GM18505 (cell line): ENCODE data around the gene PRDM11.

Source experiments
- ATAC-seq: cut with Tn5 transposase; IDR thresholded peaks from one replicate; pipeline ENCODE4 v1.9.1; 2021; ENCODE audit not compliant: unreplicated experiment
- POLR2A ChIP-seq: IDR thresholded peaks from 4 replicates; pipeline ENCODE4 v1.6.1; 2011; ENCODE audit warnings: borderline replicate concordance; ENCODE audit not compliant: insufficient read depth, insufficient read length; ENCODE audit errors: extremely low read depth

The PRDM11 gene

DNA sequence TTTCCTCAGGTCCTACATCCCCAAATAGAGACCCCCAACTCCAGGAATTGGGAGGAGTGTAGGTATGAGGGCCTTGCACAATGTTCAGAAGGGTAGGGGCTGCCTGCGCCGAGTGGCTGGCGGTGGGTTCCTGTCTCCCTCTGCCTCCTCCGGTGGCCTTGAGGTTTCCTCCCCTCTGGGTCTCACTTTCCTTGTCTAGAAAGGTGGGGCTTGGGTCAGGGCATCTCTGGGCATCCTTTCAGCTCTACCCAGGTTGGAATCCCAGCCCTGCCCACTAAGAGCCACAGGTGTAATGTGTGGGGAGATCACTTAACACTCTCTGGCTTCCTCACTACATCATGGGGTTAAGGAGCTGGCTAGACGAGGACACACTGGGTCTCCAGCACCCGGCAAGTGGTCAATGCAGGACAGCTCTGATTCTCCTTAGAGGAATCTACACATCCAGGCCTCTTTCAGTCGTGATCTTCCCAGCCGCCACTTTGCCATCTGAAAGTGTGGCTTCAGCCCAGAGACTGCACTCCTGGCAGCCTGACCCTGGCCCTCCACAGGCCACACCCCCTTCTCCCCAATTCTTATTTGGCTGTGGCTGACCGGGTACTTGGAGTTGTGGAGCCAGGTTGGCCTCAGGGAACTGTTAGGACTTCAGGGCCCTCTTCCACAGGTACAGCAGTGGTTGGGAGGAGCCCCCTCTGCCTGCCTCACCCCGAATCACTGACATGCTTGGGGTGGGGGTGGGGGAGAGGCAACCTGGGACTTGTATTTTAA lies 22.1 kb downstream of the PRDM11 start:
- ATAC-seq = no peak
- TF ChIP-seq POLR2A = no peak

- no peak for ATAC-seq
- TF ChIP-seq POLR2A = no peak
Measured at GRCh38 chr11:45169310-45170072, 23.1 kb downstream of the PRDM11 start.

DNA sequence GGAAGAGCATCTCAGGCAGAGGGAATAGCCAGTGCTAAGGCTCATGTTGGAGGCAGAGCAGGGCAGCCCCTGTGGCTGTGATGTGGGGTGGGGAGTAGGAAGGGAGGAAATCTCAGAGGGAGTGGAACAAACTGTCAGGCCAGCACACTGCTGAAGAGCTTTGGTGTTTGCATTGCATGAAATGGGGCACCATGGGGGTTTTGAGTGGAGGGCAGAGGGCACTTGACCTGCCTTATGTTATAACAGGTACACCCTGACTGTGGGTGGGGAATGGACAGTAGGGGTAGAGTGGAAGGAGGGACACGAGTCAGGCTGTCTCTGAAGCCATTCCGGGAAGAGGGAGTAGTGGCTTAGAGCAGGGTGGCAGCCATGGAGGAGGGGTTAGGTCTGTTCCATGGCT lies 24.0 kb downstream of the PRDM11 start:
- no peak for ATAC-seq
- no peak for TF ChIP-seq POLR2A

DNA sequence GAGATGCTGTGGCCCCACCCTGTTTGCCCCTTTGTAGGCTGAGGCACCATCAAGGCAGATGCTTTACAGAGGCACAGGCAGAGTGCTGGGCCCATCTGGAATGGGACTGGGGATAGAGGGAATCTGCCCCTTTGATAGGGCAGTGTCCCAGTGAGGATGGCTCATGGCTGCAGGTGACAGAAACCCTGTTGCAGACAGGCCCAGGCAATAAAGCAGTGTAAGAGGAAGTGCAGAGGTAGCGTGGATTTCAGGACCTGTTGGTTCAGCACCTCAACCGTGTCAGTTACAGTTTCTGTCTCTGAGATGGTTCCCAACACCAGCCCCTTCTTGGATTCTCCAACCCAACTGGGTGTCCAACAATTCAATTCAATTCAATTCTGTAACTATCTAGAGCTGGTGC lies 25.1 kb downstream of the PRDM11 start:
- no peak for ATAC-seq
- TF ChIP-seq POLR2A = no peak

DNA sequence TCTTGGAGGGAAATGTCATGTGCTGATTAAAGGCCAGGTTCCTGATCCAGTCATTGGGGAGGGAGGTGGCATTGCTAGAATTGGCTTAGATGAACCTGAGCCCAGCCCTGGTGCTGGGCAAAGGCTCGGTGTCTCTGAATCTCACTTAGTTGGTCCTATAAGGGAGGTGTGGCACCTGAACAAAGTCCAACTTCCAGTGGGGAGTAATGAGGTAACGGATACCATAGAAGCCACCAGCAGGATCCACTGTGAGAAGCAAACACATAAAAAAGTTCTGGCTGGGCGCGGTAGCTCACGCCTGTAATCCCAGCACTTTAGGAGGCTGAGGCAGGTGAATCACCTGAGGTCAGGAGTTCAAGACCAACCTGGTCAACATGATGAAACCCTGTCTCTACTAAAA lies 26.6 kb downstream of the PRDM11 start:
- no peak for TF ChIP-seq POLR2A
- ATAC-seq = no peak

DNA sequence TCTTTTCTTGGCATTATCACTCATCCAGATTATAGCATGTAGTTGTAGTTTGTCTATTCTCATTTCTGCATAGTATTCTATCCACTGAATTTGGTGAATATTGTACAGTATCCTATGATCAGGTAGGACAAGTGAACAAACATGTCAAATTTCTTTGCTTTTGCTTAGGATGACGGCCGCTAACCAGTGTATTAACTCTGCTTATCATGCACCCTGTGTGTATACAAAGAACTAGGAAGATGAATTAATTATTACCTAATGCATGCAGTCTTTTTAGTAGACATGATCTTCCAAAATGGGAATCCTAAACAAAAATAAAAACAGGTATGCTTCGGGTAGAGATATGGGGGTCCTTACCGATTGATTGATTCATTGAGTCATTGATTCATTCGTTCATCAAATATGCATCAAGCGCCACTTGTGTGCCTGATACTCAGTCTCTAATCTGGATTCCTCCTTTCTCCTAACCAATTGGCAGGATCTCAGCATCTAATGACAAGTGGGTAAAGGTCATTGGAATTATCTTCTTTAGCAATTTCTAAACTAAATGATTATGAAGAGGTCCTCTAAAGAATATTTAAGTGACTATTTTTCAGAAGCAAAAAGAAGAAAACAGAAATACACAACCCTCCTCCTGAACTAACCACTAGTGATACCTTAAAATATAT lies 27.9 kb downstream of the PRDM11 start:
- ATAC-seq = no peak
- no peak for TF ChIP-seq POLR2A

GRCh38 chr11:45174963-45175362 lies 28.5 kb downstream of the PRDM11 start:
- ATAC-seq = no peak
- no peak for TF ChIP-seq POLR2A

DNA sequence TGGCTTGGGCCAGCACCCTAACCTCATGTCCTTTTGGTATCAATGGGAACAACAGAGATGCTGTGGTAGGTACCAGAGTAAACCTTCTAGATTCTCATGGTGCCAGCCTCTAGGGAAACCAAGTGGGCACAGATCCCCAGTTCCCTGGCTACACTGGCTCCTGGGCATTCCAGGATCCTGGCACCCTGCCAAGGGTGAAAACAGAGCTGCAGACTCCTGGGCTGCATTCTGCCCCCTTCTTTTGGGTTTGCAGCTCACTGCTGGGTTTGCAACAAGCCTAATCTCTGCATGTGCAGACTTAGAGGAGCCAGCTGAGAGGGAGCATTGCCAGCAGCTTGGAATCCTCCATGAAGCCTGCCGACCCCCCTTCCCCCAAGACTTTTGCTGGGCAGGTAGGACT lies 30.6 kb downstream of the PRDM11 start:
- ATAC-seq = no peak
- TF ChIP-seq POLR2A = no peak

DNA sequence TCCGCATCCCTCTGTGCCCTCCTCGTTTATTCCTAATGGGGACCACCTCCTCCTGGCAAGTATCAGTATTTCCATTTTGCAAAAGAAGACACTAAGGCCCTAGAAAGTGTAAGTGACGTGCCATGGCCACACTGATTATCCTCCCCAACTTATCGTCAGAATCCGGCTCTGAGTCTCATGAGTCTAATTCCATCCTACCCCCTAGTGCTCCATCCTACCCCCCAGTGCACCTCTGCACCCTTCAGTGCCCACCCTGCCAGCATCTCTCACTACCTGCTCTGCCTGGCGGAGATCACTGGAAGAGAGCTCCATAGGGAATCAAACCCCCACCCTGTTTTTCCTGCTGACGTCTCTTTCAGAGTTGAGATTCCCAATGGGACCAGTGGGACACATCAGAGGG lies 31.8 kb downstream of the PRDM11 start:
- no peak for TF ChIP-seq POLR2A
- ATAC-seq = no peak

- no peak for ATAC-seq
Measured at GRCh38 chr11:45178890-45179671, 32.6 kb downstream of the PRDM11 start.

GRCh38 chr11:45179686-45180178 lies 33.3 kb downstream of the PRDM11 start:
- no peak for TF ChIP-seq POLR2A
- ATAC-seq = no peak

More at GRCh38 chr11:45178890-45179671, 32.6 kb downstream of the PRDM11 start:
- TF ChIP-seq POLR2A = no peak

GRCh38 chr11:45180179-45180847 lies 33.9 kb downstream of the PRDM11 start:
- TF ChIP-seq POLR2A = no peak
- no peak for ATAC-seq
